NOMO-1 (cell line): ENCODE measurements around the gene XYLT1.
A peak's percentile ranks its signal among the peaks of the same experiment; 100 is the strongest.

Experiments used
- DNase-seq, 2 experiments: peaks; one replicate each; lab custom pipeline; 2025; ENCODE audit not compliant: unreplicated experiment in 2 of 2; lab: John Stamatoyannopoulos, UW

Gene XYLT1

GRCh38 chr16:17272716-17273115 lies 198.0 kb downstream of the XYLT1 start:
- no peak for DNase-seq

GRCh38 chr16:17271687-17272086 lies 199.1 kb downstream of the XYLT1 start:
- DNase-seq, result no peak

GRCh38 chr16:17270683-17271109 lies 200.1 kb downstream of the XYLT1 start:
- no peak for DNase-seq

GRCh38 chr16:17270111-17270510 lies 200.6 kb downstream of the XYLT1 start:
- no peak for DNase-seq

- peak in 1 of 2 experiments; percentile 5 for DNase-seq
These were observed 201.3 kb downstream of the XYLT1 start for GRCh38 chr16:17269439-17269838.

GRCh38 chr16:17266608-17267313 lies 204.0 kb downstream of the XYLT1 start:
- no peak for DNase-seq

- peak in 1 of 2 experiments; percentile 17 for DNase-seq
These were observed 205.6 kb downstream of the XYLT1 start for GRCh38 chr16:17265154-17265553.

GRCh38 chr16:17261197-17261858 lies 209.4 kb downstream of the XYLT1 start:
- peak; percentile 6 to 9 for DNase-seq

- no peak for DNase-seq
These were observed 210.4 kb downstream of the XYLT1 start for GRCh38 chr16:17260276-17260849.

GRCh38 chr16:17259751-17260270 lies 210.9 kb downstream of the XYLT1 start:
- no peak for DNase-seq

GRCh38 chr16:17258848-17259713 lies 211.7 kb downstream of the XYLT1 start:
- DNase-seq, result peak; percentile 81 to 96

GRCh38 chr16:17258077-17258599 lies 212.6 kb downstream of the XYLT1 start:
- DNase-seq, result no peak

- DNase-seq, result no peak
These were observed 213.2 kb downstream of the XYLT1 start for GRCh38 chr16:17257426-17258023.

- no peak for DNase-seq
These were observed 218.1 kb downstream of the XYLT1 start for GRCh38 chr16:17252701-17253100.

GRCh38 chr16:17252064-17252463 lies 218.7 kb downstream of the XYLT1 start:
- DNase-seq, result no peak

GRCh38 chr16:17251496-17251895 lies 219.3 kb downstream of the XYLT1 start:
- no peak for DNase-seq

GRCh38 chr16:17246974-17247732 lies 223.6 kb downstream of the XYLT1 start:
- no peak for DNase-seq

- no peak for DNase-seq
These were observed 224.4 kb downstream of the XYLT1 start for GRCh38 chr16:17246268-17246885.

GRCh38 chr16:17245776-17246175 lies 225.0 kb downstream of the XYLT1 start:
- no peak for DNase-seq
